ENCODE results near the gene ANKRD55.

GRCh38 chr5:56212130-56212879 lies 20.8 kb downstream of the ANKRD55 start:
- TF ChIP-seq CTCF (IDR thresholded peaks at IDR 0.05): no peak
- TF ChIP-seq POLR2AphosphoS5 (IDR thresholded peaks at IDR 0.05): no peak
- TF ChIP-seq EP300 (IDR thresholded peaks at IDR 0.05): no peak
- no peak for TF ChIP-seq POLR2A (IDR thresholded peaks at IDR 0.05)

Measured in sigmoid colon (tissue), 4 donors.